AG08396 (cell line): ENCODE results near the gene KCNC1.

Source experiments
- DNase-seq: peaks from one replicate; pipeline ENCODE4 v3.0.0; 2012; ENCODE audit warnings: low spot score, mixed read lengths

The KCNC1 gene

GRCh38 chr11:17792161-17792560 is 57.6 kb downstream of the KCNC1 start:
- DNase-seq: no peak

DNA sequence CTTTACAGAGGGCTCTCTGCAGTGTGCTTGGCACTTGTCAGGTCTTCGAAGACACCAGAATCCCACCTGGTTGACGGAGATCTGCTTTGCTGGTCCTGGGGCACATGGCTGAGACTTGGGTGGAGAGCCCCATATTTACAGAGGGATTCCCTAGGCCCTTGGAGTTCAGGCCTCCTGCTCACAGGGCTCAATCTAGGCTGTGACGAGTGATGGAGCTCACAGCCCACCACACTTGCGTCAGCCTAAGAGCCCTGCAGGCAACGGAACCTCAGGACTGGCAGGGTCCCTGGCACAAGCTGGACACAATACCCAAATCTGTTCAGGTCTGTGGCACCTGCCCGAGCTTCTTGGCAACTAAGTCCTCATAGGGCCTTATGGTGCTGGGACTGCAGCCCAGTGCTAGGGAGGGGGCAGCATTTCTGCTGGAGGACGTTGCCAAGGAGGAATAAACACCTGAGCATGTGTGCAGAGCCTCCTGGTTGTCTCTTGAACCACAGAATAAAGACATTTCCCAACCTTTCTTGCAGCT is 59.1 kb downstream of the KCNC1 start:
- no peak for DNase-seq

DNA sequence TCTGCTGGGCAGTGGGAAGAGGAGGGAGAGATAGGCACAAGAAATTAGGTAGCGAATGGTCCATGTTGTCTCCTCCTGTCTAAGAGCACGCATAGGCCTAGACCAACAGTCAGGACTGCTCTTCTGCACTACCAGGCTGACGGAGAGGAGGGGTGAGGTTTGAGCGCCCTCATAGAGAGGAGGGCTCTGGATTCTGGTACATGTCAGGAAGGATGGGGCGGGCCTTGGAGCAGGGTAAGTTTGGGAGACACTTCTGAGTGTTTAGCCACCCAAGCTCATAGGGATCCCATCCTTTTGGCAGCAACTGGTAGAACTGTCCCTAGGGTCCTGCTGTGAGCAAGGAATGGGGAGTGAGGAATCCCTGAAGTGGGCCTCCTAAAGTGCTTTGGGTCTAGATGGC is 60.4 kb downstream of the KCNC1 start:
- no peak for DNase-seq

DNA sequence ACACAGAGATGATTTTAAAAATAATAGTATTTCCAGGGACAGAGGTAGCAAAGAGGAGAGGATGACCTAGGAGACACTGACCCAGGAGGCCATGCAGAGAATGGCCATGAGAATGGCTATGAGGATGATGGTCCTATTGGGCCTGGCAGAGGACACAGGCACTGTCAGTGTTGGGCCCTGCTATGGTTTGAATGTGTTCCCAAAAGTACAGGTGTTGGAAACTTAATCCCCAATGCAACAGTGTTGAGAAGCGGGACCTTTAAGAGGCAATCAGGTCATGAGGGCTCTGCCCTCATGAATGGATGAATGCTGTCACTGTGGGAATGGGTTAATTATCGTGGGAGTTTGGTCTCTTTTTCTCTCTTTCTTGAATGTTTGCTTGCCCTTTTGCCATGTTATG is 61.6 kb downstream of the KCNC1 start:
- no peak for DNase-seq

DNA sequence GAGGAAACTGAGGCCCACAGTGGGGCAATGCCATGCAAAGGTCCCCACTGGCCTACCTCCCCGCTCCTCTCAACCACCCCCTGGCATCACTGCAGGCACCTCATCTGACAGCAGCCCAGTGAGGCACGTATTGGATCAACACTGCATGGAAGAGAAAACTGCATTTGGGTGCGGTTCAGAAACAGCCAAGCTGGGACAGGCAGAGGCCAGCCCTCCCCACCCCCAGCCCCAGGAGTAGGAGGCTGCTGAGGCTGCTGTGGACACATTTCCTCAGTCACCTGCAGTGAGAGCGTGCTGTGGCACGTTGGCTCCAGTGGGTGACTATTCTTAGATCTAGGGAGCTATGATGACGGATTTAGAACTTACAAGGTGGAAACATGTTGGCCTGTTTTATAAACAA is 63.7 kb downstream of the KCNC1 start:
- no peak for DNase-seq

GRCh38 chr11:17798716-17799115 is 64.1 kb downstream of the KCNC1 start:
- no peak for DNase-seq

DNA sequence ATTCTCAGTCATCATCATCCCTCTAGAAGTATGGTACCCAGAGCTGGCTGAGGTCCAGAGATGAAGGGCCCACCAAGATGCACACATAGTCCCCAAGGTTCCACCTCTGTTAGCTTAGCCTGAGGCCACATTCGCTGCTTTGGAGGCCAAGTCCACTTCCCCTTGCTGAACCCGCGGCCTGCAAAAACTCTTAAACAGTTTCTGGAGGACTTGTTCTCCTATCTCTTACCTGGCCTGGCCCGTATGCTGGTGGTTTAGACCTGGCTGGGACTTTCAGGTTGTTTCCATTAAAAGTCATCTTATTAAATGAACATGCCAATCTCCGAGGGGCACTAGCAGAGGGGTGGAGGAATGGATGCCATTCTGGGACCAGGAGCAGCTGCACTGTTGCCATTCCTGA is 64.6 kb downstream of the KCNC1 start:
- no peak for DNase-seq

- DNase-seq: no peak
Measured at GRCh38 chr11:17801166-17801565, 66.6 kb downstream of the KCNC1 start.

DNA sequence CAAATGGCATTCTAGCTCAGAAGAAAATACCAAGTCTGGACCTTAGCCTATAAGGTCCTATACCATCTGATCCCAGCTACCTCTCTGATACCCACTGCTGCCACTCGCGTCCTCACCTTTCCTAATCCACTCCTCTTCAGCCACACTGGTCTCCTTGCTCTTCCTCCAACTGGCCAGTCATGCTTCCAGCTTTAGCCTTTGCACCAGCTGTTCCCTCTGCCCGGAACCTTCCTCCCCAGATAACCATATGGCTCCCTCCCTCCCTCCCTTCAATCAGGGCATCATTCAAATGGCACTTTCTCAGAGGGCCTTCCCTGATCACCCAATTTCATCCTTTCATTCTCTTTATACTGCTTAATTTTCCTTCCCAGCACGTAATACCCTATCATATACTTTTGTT is 67.9 kb downstream of the KCNC1 start:
- DNase-seq: no peak

- DNase-seq: no peak
Measured at GRCh38 chr11:17803754-17804334, 69.3 kb downstream of the KCNC1 start.

DNA sequence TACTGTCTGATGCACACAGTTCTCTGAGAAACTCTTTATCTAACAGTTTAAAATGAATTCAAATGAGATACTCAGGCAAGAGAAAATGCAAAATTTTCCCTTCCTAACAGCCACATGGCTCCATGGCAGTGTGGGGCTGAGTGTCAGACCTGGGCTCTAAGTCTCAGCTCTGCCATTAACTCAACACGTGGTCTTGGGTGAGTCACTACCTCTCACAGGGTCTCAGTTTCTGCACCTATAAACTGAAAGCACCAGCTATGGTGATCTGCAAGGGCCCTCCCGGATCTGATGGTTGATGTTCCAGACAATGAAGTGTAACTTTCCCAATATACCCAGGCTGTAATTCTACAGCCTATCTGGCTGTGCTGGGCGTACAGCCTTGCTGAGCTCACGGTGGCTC is 70.5 kb downstream of the KCNC1 start:
- DNase-seq: no peak

DNA sequence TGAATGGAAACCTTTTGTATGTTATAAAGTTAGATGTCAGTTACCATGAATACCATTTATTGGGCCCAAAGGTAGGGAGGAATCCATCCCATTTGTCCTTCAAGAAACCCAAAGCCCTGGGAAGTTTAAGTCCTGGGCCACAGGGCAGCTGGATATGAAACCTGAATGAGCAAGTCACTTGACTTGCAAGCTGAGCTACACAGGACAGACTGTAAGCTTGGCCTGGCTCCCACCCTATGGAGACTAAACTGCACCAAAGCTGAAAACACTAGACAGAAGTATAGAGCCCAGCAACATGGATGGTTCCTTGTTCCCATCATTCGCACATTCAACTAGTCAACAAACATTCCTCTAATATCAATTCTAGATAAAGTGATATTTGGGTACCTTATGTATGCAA is 71.3 kb downstream of the KCNC1 start:
- DNase-seq: no peak

DNA sequence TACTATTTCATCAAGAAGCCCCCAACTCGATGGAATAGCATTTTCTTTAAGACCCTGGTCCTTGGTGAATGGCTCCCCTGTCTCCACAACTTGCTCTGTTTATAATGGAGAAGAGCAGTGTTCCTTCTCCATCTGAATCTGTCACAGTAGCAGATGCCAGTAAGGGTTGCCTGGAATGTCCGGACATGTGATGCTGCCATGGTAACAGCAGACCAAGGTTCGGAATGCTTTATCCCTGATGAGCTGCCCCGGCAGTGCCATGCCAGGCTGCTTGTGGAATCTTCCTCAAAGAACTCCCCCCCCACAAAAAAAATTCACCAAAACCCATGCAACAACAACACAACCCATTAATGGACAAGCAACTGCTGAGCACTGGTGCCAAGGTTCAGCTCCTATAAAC is 72.5 kb downstream of the KCNC1 start:
- DNase-seq: no peak

- DNase-seq: no peak
Measured at GRCh38 chr11:17810041-17810440, 75.5 kb downstream of the KCNC1 start.

GRCh38 chr11:17810746-17811145 is 76.2 kb downstream of the KCNC1 start:
- no peak for DNase-seq

DNA sequence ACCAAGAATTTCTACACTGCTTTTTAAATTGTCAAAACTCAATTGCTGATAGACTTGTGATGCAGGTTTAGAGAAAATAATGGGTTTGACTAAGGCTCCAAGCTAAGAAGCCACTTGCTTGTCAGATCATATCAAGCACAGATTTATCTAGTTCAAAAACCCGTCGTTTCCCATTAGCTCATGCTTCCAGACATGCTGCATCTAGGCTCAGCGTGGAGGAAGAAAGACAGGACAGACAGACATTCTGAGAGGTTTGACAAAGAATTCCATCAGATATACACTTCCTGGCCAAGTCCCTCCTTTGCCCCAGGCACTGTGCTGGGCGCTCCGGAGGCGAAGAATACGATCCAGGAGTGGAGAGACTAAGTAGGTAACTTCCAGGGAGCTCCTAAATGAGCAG is 76.8 kb downstream of the KCNC1 start:
- no peak for DNase-seq

DNA sequence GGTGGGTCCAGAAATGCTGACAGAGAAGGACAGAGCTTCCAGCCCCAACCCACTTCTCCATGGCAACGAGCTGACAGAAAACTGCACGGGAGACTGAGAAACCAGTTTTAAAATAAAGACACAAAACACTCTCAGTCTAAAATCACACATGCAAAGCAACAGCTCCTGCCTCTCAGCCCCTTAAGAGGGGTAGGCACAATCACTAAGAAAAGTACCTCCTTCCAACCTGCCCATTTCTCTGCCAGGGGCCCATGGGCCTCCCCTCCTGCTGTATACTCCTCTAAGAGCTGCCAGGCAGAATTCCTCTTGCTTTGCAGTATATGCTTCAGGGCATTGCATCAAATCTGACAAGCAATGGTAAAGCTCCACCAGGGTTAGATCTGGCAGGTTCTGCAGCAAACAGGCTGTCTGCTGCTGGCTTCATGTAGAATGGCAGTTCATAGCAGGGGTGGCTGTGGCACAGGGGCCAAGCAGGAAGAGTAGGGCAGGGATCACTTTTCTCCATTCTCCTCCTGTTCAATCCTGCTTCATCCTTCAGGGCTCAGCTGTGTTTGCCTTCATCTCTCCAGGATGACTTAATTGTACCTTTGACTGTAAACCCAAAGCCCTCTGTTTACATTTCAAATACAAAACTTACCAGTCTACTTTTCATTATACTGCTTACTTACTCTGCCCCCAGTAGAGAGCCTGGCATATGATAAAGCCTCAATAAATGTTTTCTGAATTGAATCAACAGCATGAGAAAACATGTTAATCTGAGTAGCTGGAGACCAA is 77.7 kb downstream of the KCNC1 start:
- no peak for DNase-seq

- DNase-seq: no peak
Measured at GRCh38 chr11:17812865-17813187, 78.2 kb downstream of the KCNC1 start.

- no peak for DNase-seq
Measured at GRCh38 chr11:17813391-17814059, 78.9 kb downstream of the KCNC1 start.

DNA sequence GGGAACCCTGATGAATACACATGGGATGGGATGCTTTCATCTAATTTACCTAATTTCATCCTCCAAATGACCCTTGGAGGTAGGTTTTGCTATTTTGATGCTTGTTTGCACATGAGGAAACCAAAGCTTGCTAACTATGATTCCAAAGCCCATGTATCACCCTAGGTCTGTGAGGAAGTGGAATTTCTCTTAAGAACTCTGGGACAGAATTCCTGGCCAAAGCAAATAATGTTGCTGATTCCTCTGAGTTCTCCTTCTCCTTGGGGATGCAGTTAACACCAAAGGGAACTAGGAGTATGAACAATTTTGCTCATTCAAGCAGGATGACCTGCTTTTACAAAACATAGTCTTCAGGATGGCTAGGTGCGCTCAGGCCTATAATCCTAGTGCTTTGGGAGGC is 80.0 kb downstream of the KCNC1 start:
- DNase-seq: no peak

- no peak for DNase-seq
Measured at GRCh38 chr11:17816232-17816931, 81.8 kb downstream of the KCNC1 start.

GRCh38 chr11:17821648-17822400 is 87.2 kb downstream of the KCNC1 start:
- peak; percentile 62 for DNase-seq
